Body of pancreas (tissue), 4 donors: ENCODE results near the gene PLA2G2E.

Experiments
- CTCF ChIP-seq, 7 experiments: fragments of 450-650 bp in 4 of 7; fragments of 200-600 bp in 3 of 7; sonication (generic) in 3 of 7; IDR thresholded peaks; one replicate each; pipeline ENCODE4 v1.5.1; 2016 to 2019; ENCODE audit warnings: antibody characterized with exemption in 7 of 7
- POLR2A ChIP-seq, 3 donors: fragments of 450-650 bp; IDR thresholded peaks; one replicate each; pipeline ENCODE4 v1.6.1; 2016; ENCODE audit warnings: antibody characterized with exemption in 3 of 3, mild to moderate bottlenecking in 2 of 3

- no peak for TF ChIP-seq CTCF (IDR thresholded peaks at IDR 0.05)
- TF ChIP-seq POLR2A (IDR thresholded peaks at IDR 0.05) = no peak
Measured at GRCh38 chr1:19910650-19911049, 12.8 kb downstream of the PLA2G2E start.
